H1 (cell line): ENCODE measurements around the gene RAB31. TPM values are rescaled to one million over a fixed set of nuclear protein-coding genes. Genes with fewer than 3 reads are reported as not detected.

Experiments
- NRF1 ChIP-seq: IDR thresholded peaks from 2 replicates; pipeline ENCODE4 v1.6.1; 2011; ENCODE audit warnings: mild to moderate bottlenecking, low read depth, low read length, improper control_type of control experiment
- SRF ChIP-seq: IDR thresholded peaks from 2 replicates; pipeline ENCODE4 v1.6.1; 2011; ENCODE audit warnings: mild to moderate bottlenecking, low read depth, low read length, moderate library complexity
- SUZ12 ChIP-seq: fragments of 200-600 bp; sonication (generic); IDR thresholded peaks from 2 replicates; pipeline ENCODE4 v1.6.1; 2012; ENCODE audit warnings: mild to moderate bottlenecking, inconsistent platforms, low read length, moderate library complexity, mixed read lengths
- polyA plus RNA-seq, 7 experiments: library from polyadenylated mRNA; depleted of rRNA in 3 of 7; stranded (reverse) in 5 of 7; unstranded in 2 of 7; fragments of >200 nt in 5 of 7; fragments of 200-250 nt in 2 of 7; gene quantifications; 1 replicate in 5 of 7; 2 replicates in 1 of 7; 4 replicates in 1 of 7; pipeline versions ENCODE4 v1.2.1 to v1.2.3, GENCODE V29; 2011 to 2013; ENCODE audit warnings: missing spikeins in 2 of 7, mixed read lengths in 2 of 7
- total RNA-seq: library from RNA; stranded (reverse); fragmentation: NEBNext Ultra II Directional; extraction: Animal tissue kit (Norgen Biotek cat#: 25700); gene quantifications from 2 replicates; pipeline ENCODE4 v1.2.1, GENCODE V29; 2021
- TF ChIP-seq, protein P1 (sequence below): fragments of 300-600 bp; sonication (generic); IDR thresholded peaks from 2 replicates; pipeline ENCODE4 v1.7.1; 2012; ENCODE audit warnings: low read length, moderate library complexity, mild to moderate bottlenecking, inconsistent platforms; ENCODE audit not compliant: insufficient replicate concordance

Gene RAB31
- total and polyA plus RNA-seq, 2 of the 8 experiments (the other 6 are each of a cell fraction or from before 2014, with no cell fraction given), result 15.2 to 40.9 TPM

GRCh38 chr18:9763157-9763556 is 55.1 kb downstream of the RAB31 start (continued):
- TF ChIP-seq, protein P1, sequence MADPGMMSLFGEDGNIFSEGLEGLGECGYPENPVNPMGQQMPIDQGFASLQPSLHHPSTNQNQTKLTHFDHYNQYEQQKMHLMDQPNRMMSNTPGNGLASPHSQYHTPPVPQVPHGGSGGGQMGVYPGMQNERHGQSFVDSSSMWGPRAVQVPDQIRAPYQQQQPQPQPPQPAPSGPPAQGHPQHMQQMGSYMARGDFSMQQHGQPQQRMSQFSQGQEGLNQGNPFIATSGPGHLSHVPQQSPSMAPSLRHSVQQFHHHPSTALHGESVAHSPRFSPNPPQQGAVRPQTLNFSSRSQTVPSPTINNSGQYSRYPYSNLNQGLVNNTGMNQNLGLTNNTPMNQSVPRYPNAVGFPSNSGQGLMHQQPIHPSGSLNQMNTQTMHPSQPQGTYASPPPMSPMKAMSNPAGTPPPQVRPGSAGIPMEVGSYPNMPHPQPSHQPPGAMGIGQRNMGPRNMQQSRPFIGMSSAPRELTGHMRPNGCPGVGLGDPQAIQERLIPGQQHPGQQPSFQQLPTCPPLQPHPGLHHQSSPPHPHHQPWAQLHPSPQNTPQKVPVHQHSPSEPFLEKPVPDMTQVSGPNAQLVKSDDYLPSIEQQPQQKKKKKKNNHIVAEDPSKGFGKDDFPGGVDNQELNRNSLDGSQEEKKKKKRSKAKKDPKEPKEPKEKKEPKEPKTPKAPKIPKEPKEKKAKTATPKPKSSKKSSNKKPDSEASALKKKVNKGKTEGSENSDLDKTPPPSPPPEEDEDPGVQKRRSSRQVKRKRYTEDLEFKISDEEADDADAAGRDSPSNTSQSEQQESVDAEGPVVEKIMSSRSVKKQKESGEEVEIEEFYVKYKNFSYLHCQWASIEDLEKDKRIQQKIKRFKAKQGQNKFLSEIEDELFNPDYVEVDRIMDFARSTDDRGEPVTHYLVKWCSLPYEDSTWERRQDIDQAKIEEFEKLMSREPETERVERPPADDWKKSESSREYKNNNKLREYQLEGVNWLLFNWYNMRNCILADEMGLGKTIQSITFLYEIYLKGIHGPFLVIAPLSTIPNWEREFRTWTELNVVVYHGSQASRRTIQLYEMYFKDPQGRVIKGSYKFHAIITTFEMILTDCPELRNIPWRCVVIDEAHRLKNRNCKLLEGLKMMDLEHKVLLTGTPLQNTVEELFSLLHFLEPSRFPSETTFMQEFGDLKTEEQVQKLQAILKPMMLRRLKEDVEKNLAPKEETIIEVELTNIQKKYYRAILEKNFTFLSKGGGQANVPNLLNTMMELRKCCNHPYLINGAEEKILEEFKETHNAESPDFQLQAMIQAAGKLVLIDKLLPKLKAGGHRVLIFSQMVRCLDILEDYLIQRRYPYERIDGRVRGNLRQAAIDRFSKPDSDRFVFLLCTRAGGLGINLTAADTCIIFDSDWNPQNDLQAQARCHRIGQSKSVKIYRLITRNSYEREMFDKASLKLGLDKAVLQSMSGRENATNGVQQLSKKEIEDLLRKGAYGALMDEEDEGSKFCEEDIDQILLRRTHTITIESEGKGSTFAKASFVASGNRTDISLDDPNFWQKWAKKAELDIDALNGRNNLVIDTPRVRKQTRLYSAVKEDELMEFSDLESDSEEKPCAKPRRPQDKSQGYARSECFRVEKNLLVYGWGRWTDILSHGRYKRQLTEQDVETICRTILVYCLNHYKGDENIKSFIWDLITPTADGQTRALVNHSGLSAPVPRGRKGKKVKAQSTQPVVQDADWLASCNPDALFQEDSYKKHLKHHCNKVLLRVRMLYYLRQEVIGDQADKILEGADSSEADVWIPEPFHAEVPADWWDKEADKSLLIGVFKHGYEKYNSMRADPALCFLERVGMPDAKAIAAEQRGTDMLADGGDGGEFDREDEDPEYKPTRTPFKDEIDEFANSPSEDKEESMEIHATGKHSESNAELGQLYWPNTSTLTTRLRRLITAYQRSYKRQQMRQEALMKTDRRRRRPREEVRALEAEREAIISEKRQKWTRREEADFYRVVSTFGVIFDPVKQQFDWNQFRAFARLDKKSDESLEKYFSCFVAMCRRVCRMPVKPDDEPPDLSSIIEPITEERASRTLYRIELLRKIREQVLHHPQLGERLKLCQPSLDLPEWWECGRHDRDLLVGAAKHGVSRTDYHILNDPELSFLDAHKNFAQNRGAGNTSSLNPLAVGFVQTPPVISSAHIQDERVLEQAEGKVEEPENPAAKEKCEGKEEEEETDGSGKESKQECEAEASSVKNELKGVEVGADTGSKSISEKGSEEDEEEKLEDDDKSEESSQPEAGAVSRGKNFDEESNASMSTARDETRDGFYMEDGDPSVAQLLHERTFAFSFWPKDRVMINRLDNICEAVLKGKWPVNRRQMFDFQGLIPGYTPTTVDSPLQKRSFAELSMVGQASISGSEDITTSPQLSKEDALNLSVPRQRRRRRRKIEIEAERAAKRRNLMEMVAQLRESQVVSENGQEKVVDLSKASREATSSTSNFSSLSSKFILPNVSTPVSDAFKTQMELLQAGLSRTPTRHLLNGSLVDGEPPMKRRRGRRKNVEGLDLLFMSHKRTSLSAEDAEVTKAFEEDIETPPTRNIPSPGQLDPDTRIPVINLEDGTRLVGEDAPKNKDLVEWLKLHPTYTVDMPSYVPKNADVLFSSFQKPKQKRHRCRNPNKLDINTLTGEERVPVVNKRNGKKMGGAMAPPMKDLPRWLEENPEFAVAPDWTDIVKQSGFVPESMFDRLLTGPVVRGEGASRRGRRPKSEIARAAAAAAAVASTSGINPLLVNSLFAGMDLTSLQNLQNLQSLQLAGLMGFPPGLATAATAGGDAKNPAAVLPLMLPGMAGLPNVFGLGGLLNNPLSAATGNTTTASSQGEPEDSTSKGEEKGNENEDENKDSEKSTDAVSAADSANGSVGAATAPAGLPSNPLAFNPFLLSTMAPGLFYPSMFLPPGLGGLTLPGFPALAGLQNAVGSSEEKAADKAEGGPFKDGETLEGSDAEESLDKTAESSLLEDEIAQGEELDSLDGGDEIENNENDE, result no peak
- no peak for TF ChIP-seq NRF1
- no peak for TF ChIP-seq SRF
- TF ChIP-seq SUZ12, result no peak
